ENCODE results near the gene PNPLA6. TPM values are rescaled to one million over a fixed set of nuclear protein-coding genes. Genes with fewer than 3 reads are reported as not detected.
A peak's percentile ranks its signal among the peaks of the same experiment; 100 is the strongest.

Gene PNPLA6
- total RNA-seq, 2 experiments from 2014 or later: 79.2 to 90.3 TPM

DNA sequence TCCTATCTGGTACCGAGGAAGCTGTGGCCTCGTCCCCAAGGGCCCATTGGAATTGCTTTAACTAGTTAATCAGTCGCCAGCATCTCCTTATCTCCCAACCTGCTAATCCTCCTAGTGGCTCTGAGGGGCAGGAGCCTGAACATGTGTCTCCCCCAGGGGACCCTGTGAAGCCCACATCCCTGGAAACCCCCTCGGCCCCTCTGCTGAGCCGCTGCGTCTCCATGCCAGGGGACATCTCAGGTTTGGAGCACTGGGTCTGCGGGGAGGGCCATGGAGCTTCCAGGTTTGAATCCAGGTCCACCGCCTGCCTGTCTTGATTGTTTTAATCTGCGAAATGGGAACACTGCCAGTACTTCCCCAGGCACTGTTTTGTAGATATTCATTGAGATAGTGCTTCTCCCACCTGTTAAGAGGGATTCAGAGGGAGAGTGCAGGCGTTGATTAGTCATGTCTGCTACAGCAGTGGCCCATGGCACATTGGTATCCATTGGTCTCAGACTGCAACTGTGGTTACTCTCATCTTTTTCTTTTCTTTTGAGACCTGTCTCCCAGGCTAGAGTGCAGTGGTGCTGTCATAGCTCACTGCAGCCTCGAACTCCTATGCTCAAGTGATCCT lies 6.4 kb downstream of the PNPLA6 start:
- Mint-ChIP-seq H3K36me3 (ENCODE audit: low read depth) (peaks cover 26% of the 10 kb centered on the region), H3K4me3 (no peak overlapping the region), H3K9me3 (no peaks in the 10 kb centered on the region), H3K27ac (no peak overlapping the region), H3K4me1 (ENCODE audit: low read depth) (peaks cover 28% of the 10 kb centered on the region), H3K27me3 (no peaks in the 10 kb centered on the region)
- no peak for ATAC-seq
- DNase-seq: no peak
- CTCF ChIA-PET: no interaction called here
- POLR2A ChIA-PET: no interaction called here
- intact Hi-C loops (cut with micrococcal nuclease): no loop called here
- TF ChIP-seq, protein P1, sequence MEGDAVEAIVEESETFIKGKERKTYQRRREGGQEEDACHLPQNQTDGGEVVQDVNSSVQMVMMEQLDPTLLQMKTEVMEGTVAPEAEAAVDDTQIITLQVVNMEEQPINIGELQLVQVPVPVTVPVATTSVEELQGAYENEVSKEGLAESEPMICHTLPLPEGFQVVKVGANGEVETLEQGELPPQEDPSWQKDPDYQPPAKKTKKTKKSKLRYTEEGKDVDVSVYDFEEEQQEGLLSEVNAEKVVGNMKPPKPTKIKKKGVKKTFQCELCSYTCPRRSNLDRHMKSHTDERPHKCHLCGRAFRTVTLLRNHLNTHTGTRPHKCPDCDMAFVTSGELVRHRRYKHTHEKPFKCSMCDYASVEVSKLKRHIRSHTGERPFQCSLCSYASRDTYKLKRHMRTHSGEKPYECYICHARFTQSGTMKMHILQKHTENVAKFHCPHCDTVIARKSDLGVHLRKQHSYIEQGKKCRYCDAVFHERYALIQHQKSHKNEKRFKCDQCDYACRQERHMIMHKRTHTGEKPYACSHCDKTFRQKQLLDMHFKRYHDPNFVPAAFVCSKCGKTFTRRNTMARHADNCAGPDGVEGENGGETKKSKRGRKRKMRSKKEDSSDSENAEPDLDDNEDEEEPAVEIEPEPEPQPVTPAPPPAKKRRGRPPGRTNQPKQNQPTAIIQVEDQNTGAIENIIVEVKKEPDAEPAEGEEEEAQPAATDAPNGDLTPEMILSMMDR (IDR thresholded peaks at IDR 0.05): no peak

DNA sequence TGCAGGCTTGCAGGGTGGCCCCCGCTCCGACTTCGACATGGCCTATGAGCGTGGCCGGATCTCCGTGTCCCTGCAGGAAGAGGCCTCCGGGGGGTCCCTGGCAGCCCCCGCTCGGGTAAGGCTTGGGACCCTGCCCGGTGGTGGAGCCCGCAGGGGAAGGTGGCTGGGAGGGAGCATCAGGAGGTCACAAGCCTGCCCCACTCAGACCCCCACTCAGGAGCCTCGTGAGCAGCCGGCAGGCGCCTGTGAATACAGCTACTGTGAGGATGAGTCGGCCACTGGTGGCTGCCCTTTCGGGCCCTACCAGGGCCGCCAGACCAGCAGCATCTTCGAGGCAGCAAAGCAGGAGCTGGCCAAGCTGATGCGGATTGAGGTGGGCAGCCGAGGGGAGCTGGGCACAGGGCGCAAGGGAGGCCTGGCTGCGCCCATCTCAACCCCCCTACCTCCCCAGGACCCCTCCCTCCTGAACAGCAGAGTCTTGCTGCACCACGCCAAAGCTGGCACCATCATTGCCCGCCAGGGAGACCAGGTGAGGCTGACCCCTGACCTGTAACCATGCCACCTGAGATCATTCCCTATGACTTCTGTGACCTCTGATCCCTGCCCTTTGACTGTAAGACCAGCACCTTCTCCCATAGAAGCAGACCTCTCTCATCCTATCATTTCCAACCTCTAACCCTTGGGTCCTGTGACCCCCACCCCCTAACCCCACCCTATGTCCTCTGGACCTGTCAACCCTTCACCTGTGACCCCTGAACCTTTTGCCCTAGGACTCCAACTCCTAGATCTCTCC lies 7.2 kb downstream of the PNPLA6 start:
- H3K27me3 Mint-ChIP-seq: no peaks in the 10 kb centered on the region
- H3K4me3 Mint-ChIP-seq: no peak overlapping the region
- TF ChIP-seq, protein P1 (IDR thresholded peaks at IDR 0.05): no peak
- intact Hi-C loops (cut with micrococcal nuclease): no loop called here
- DNase-seq (no peak), ATAC-seq (no peak)
- H3K9me3 Mint-ChIP-seq: no peaks in the 10 kb centered on the region
- peaks cover 29% of the 10 kb centered on the region for H3K4me1 Mint-ChIP-seq (ENCODE audit: low read depth)
- no peak overlapping the region for H3K27ac Mint-ChIP-seq
- ChIA-PET POLR2A (no interaction called here), CTCF (no interaction called here)
- H3K36me3 Mint-ChIP-seq (ENCODE audit: low read depth): peaks cover 26% of the 10 kb centered on the region

DNA sequence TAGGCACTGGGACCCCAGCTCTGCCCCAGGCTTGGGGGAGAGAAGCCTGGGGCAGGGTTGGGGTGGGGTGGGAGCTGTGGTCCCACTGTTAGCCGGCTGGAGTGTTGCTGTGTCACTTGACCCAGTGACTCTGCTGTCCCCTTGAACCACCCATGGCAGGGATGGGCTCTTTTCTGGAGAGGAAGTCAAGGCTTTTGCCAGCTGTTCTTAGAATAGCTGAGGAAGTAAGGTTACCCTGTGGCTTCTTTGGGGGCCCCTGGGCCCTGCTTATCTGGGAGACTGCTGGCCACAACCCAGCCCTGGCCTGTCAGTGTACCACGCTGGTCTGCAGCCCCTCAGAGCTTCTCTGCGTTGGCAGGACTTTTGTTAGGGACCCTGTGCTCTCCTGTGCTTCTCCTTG lies 9.1 kb downstream of the PNPLA6 start:
- intact Hi-C loops (cut with micrococcal nuclease): no loop called here
- CTCF ChIA-PET: interaction anchor here (1.6 kb wide), 1 partner anchor 24 kb away, joined by 4 read pairs; no protein-coding TSS in a partner anchor
- TF ChIP-seq, protein P1 (IDR thresholded peaks at IDR 0.05): no peak

DNA sequence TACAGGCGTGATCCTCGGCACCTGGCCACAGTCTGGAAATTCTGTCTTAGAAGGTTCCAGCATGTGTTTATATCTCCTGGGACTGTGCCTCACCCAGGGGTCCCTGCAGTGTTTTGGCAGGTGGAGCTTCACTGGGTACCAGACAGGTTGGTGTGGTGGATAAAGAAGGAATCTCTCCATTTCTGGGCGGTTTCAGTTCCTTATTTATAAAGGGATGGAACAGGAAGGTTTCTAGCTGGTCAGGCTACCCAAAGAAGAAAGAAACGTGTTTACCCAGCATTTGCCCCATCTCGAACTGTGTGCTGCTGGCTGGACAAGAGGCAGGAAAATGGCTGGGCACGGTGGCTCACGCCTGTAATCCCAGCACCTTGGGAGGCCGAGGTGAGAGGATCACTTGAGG lies 9.8 kb downstream of the PNPLA6 start:
- peaks cover 26% of the 10 kb centered on the region for H3K36me3 Mint-ChIP-seq (ENCODE audit: low read depth)
- no peak for DNase-seq
- H3K9me3 Mint-ChIP-seq: no peaks in the 10 kb centered on the region
- no peak for ATAC-seq
- TF ChIP-seq, protein P1 (IDR thresholded peaks at IDR 0.05): no peak
- CTCF ChIA-PET: interaction anchor here (1.1 to 1.6 kb wide), 2 partner anchors 23 to 136 kb away, joined by 3 to 4 read pairs; partner anchors contain the start of gene TRAPPC5
- POLR2A ChIA-PET: interaction anchor here (0.7 to 1.4 kb wide), 3 partner anchors 59 to 245 kb away, joined by 3 to 4 read pairs (median 3); partner anchors contain the start of gene PET100
- intact Hi-C loops (cut with micrococcal nuclease): no loop called here
- no peaks in the 10 kb centered on the region for H3K27me3 Mint-ChIP-seq
- peaks cover 29% of the 10 kb centered on the region for H3K4me1 Mint-ChIP-seq (ENCODE audit: low read depth)
- no peak overlapping the region for H3K4me3 Mint-ChIP-seq
- peak overlapping the region; percentile 72 for H3K27ac Mint-ChIP-seq

More for the DNA sequence above, 9.1 kb downstream of the PNPLA6 start:
- H3K9me3 Mint-ChIP-seq: no peaks in the 10 kb centered on the region
- peaks cover 26% of the 10 kb centered on the region for H3K36me3 Mint-ChIP-seq (ENCODE audit: low read depth)
- H3K27me3 Mint-ChIP-seq: no peaks in the 10 kb centered on the region
- no peak for ATAC-seq
- H3K4me3 Mint-ChIP-seq: no peak overlapping the region
- H3K27ac Mint-ChIP-seq: peak overlapping the region; percentile 59
- peaks cover 29% of the 10 kb centered on the region for H3K4me1 Mint-ChIP-seq (ENCODE audit: low read depth)
- DNase-seq: peak; percentile 24
- POLR2A ChIA-PET: interaction anchor here (0.7 kb wide), 1 partner anchor 246 kb away, joined by 3 read pairs; no protein-coding TSS in a partner anchor

All from activated CD8-positive, alpha-beta T cell treated with anti-CD3 and anti-CD28 coated beads for 36 hours (primary cell).